Measurements from ENCODE around the gene PIGA. TPM values are rescaled to one million over a fixed set of nuclear protein-coding genes. Genes with fewer than 3 reads are reported as not detected.

PIGA gene
- total and polyA plus RNA-seq, 9 of the 15 experiments (the other 6 are each of a cell fraction or from before 2014, with no cell fraction given), result 14.8 to 36.9 (median 23.5) TPM

DNA sequence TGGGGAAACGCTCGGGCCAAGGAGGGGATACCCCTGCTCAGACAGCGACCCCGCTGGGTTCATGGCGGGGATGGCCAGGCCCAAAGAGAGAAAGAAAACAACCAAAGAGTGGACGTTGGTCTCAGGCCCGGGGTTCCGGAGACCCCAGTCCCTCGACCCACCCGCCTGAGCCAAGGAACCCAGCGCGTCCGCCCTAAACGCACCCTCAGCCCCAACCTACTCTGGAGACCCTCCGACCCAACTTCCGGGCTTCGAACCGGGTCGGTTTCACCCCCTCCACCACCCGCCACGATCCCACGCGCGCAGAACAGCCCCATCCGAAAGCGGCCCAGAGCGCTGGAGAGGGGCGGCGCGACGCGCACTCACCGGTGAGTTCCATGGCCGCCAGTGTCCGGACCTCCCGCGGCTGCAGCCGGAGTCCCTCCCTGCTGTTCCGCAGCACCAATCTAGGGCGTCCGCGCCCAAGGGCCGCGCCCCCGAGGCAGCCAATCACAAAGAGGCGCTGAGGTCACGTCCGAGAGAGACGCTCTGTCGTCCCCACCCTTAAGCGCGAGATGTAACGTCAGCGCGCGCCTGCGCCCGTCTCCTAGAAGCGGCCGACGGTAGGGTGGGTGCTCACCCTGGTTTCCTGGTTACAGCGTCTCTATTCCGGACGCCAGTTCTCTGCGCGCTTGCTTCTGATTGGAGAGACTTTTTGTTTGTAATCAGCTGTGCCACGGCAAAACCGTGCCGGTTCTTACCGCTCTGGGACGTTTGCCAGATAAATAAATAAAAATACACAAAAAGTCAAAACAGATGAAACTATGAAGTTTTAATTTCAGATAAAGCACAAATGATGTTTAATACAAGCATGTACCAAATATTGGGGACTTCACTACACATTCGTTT is at the start of gene PIGA (continued):
- TF ChIP-seq ZNF431 (CRISPR knock-in tag; IDR thresholded peaks at IDR 0.05), result no peak
- TF ChIP-seq, protein P1, sequence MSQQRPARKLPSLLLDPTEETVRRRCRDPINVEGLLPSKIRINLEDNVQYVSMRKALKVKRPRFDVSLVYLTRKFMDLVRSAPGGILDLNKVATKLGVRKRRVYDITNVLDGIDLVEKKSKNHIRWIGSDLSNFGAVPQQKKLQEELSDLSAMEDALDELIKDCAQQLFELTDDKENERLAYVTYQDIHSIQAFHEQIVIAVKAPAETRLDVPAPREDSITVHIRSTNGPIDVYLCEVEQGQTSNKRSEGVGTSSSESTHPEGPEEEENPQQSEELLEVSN (IDR thresholded peaks at IDR 0.05; ENCODE audit: borderline replicate concordance in 1 of 2, extremely low read depth in 1 of 2, insufficient read depth in 1 of 2, insufficient read length in 1 of 2, low read depth in 1 of 2, low read length in 1 of 2, poor library complexity in 1 of 2, severe bottlenecking in 1 of 2), result peak; percentile 42 to 46
- TF ChIP-seq, protein P2, sequence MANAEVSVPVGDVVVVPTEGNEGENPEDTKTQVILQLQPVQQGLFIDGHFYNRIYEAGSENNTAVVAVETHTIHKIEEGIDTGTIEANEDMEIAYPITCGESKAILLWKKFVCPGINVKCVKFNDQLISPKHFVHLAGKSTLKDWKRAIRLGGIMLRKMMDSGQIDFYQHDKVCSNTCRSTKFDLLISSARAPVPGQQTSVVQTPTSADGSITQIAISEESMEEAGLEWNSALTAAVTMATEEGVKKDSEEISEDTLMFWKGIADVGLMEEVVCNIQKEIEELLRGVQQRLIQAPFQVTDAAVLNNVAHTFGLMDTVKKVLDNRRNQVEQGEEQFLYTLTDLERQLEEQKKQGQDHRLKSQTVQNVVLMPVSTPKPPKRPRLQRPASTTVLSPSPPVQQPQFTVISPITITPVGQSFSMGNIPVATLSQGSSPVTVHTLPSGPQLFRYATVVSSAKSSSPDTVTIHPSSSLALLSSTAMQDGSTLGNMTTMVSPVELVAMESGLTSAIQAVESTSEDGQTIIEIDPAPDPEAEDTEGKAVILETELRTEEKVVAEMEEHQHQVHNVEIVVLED (CRISPR knock-in tag; IDR thresholded peaks at IDR 0.05), result peak; percentile 85
- TF ChIP-seq ATF1 (CRISPR knock-in tag; IDR thresholded peaks at IDR 0.05), result peak; percentile 28; the same call in 1 of the 2 replicates
- TF ChIP-seq ATF1 (tag; IDR thresholded peaks at IDR 0.05), result peak; percentile 95
- peak; percentile 82 for TF ChIP-seq RBM25 (IDR thresholded peaks at IDR 0.05; ENCODE audit: low read depth, low read length, severe bottlenecking)
- TF ChIP-seq CXXC5 (CRISPR knock-in tag; IDR thresholded peaks at IDR 0.05), result peak; percentile 84
- peak; percentile 72 for TF ChIP-seq TAF1 (IDR thresholded peaks at IDR 0.05; ENCODE audit: control insufficient read depth, extremely low read depth, insufficient read depth, low read length, severe bottlenecking)
- TF ChIP-seq POLR2AphosphoS5 (IDR thresholded peaks at IDR 0.05; ENCODE audit: control insufficient read depth, insufficient read depth, low read depth, low read length), result peak; percentile 69
- TF ChIP-seq FOXK1 (CRISPR knock-in tag; IDR thresholded peaks at IDR 0.05; ENCODE audit: borderline replicate concordance), result 0 out of 2 replicates have a peak, but pooled peaks have one; percentile 34
- peak; percentile 92 for TF ChIP-seq MTA1 (IDR thresholded peaks at IDR 0.05; ENCODE audit: borderline replicate concordance)
- TF ChIP-seq, protein P3, sequence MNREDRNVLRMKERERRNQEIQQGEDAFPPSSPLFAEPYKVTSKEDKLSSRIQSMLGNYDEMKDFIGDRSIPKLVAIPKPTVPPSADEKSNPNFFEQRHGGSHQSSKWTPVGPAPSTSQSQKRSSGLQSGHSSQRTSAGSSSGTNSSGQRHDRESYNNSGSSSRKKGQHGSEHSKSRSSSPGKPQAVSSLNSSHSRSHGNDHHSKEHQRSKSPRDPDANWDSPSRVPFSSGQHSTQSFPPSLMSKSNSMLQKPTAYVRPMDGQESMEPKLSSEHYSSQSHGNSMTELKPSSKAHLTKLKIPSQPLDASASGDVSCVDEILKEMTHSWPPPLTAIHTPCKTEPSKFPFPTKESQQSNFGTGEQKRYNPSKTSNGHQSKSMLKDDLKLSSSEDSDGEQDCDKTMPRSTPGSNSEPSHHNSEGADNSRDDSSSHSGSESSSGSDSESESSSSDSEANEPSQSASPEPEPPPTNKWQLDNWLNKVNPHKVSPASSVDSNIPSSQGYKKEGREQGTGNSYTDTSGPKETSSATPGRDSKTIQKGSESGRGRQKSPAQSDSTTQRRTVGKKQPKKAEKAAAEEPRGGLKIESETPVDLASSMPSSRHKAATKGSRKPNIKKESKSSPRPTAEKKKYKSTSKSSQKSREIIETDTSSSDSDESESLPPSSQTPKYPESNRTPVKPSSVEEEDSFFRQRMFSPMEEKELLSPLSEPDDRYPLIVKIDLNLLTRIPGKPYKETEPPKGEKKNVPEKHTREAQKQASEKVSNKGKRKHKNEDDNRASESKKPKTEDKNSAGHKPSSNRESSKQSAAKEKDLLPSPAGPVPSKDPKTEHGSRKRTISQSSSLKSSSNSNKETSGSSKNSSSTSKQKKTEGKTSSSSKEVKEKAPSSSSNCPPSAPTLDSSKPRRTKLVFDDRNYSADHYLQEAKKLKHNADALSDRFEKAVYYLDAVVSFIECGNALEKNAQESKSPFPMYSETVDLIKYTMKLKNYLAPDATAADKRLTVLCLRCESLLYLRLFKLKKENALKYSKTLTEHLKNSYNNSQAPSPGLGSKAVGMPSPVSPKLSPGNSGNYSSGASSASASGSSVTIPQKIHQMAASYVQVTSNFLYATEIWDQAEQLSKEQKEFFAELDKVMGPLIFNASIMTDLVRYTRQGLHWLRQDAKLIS (CRISPR knock-in tag; IDR thresholded peaks at IDR 0.05), result peak; percentile 20; the same call in 1 of the 2 replicates
- no peak for TF ChIP-seq STAT5B (CRISPR knock-in tag; IDR thresholded peaks at IDR 0.05)
- TF ChIP-seq, protein P4, sequence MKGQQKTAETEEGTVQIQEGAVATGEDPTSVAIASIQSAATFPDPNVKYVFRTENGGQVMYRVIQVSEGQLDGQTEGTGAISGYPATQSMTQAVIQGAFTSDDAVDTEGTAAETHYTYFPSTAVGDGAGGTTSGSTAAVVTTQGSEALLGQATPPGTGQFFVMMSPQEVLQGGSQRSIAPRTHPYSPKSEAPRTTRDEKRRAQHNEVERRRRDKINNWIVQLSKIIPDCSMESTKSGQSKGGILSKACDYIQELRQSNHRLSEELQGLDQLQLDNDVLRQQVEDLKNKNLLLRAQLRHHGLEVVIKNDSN (CRISPR knock-in tag; IDR thresholded peaks at IDR 0.05), result peak; percentile 62; the same call in 1 of the 2 replicates
- TF ChIP-seq, protein P5, sequence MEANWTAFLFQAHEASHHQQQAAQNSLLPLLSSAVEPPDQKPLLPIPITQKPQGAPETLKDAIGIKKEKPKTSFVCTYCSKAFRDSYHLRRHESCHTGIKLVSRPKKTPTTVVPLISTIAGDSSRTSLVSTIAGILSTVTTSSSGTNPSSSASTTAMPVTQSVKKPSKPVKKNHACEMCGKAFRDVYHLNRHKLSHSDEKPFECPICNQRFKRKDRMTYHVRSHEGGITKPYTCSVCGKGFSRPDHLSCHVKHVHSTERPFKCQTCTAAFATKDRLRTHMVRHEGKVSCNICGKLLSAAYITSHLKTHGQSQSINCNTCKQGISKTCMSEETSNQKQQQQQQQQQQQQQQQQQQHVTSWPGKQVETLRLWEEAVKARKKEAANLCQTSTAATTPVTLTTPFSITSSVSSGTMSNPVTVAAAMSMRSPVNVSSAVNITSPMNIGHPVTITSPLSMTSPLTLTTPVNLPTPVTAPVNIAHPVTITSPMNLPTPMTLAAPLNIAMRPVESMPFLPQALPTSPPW (CRISPR knock-in tag; IDR thresholded peaks at IDR 0.05), result peak; percentile 68
- TF ChIP-seq ELF1 (tag; IDR thresholded peaks at IDR 0.05), result peak; percentile 79
- TF ChIP-seq MCM3 (IDR thresholded peaks at IDR 0.05), result no peak
